COLO829 (cell line): ENCODE results near the gene KRTAP4-3.
"Not testable (repeated sequence)": the region's sequence is repeated elsewhere in the genome, so short reads cannot be mapped to it uniquely, and the experiment has no call there.

ENCODE experiments used
- DNase-seq: peaks from one replicate; pipeline ENCODE4 v3.0.0; 2012; ENCODE audit warnings: low spot score

KRTAP4-3 gene

DNA sequence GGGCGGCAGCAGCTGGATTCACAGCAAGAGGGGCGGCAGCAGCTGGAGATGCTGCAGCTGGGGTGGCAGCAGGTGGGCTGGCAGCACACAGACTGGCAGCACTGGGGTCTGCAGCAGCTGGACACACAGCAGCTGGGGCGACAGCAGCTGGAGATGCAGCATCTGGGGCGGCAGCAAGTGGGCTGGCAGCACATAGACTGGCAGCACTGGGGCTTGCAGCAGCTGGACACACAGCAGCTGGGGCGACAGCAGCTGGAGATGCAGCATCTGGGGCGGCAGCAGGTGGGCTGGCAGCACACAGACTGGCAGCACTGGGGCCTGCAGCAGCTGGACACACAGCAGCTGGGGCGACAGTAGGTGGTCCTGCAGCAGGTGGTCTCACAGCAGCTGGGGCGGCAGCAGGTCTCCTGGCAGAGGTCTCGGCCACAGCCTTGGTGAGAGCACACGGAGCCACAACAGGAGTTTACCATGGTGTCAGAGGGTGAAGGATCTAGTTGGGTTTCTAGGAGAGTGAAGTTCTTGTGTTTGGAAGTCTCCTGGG is 50.1 kb downstream of the KRTAP4-3 start, which contains the start of gene KRTAP4-11:
KRTAP4-11 (minus strand) TSS at position 528 of the 541 bp plus-strand sequence; CDS start at position 470, 58 bp downstream.
- not testable (repeated sequence) for DNase-seq
